Measurements from ENCODE around the gene TXNRD1.

DNA sequence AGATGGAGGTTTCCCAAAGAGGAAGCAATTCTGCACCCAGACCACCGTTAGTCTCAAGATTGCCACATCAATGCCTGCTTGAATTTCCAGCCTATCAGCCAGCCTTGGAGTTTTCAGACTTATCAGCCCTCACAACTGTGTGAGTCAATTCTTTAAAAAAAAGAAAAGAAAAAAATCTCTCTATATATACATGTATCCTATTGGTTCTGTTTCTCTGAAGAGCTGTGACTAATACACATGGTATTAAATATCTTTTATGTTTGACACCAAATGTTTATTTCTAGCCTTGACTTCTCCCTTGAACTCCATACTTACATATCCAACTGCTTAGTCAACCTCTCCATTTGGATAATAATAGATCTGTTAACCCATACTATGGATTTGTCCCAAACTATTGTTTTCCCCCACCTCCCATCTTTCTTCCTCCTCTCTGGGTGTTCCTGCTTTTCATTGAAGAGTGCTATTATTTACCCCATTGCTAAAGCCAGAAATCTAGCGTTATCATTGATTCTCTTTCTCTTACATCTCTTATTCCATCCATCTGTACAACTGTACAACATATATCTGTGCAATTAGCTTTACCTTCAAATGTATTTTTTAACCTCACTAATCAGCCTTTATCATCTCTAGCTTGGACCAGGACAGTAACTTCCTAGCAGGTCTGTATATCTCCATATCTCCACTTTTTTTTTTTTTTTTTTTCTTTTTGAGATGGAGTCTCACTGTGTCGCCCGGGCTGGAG lies 65.3 kb downstream of the TXNRD1 start:
- TF ChIP-seq, protein P1, sequence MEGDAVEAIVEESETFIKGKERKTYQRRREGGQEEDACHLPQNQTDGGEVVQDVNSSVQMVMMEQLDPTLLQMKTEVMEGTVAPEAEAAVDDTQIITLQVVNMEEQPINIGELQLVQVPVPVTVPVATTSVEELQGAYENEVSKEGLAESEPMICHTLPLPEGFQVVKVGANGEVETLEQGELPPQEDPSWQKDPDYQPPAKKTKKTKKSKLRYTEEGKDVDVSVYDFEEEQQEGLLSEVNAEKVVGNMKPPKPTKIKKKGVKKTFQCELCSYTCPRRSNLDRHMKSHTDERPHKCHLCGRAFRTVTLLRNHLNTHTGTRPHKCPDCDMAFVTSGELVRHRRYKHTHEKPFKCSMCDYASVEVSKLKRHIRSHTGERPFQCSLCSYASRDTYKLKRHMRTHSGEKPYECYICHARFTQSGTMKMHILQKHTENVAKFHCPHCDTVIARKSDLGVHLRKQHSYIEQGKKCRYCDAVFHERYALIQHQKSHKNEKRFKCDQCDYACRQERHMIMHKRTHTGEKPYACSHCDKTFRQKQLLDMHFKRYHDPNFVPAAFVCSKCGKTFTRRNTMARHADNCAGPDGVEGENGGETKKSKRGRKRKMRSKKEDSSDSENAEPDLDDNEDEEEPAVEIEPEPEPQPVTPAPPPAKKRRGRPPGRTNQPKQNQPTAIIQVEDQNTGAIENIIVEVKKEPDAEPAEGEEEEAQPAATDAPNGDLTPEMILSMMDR (IDR thresholded peaks at IDR 0.05; ENCODE audit: insufficient read depth, low read length): no peak
- no peak for TF ChIP-seq POLR2AphosphoS5 (IDR thresholded peaks at IDR 0.05; ENCODE audit: low read depth)
- TF ChIP-seq, protein P2, sequence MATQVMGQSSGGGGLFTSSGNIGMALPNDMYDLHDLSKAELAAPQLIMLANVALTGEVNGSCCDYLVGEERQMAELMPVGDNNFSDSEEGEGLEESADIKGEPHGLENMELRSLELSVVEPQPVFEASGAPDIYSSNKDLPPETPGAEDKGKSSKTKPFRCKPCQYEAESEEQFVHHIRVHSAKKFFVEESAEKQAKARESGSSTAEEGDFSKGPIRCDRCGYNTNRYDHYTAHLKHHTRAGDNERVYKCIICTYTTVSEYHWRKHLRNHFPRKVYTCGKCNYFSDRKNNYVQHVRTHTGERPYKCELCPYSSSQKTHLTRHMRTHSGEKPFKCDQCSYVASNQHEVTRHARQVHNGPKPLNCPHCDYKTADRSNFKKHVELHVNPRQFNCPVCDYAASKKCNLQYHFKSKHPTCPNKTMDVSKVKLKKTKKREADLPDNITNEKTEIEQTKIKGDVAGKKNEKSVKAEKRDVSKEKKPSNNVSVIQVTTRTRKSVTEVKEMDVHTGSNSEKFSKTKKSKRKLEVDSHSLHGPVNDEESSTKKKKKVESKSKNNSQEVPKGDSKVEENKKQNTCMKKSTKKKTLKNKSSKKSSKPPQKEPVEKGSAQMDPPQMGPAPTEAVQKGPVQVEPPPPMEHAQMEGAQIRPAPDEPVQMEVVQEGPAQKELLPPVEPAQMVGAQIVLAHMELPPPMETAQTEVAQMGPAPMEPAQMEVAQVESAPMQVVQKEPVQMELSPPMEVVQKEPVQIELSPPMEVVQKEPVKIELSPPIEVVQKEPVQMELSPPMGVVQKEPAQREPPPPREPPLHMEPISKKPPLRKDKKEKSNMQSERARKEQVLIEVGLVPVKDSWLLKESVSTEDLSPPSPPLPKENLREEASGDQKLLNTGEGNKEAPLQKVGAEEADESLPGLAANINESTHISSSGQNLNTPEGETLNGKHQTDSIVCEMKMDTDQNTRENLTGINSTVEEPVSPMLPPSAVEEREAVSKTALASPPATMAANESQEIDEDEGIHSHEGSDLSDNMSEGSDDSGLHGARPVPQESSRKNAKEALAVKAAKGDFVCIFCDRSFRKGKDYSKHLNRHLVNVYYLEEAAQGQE (IDR thresholded peaks at IDR 0.05; ENCODE audit: insufficient replicate concordance, low read depth): no peak
- TF ChIP-seq SPI1 (IDR thresholded peaks at IDR 0.05; ENCODE audit: borderline replicate concordance, low read depth): no peak
- no peak for TF ChIP-seq GABPA (IDR thresholded peaks at IDR 0.05; ENCODE audit: low read depth)

Measured in HL-60 (cell line).